Breast epithelium (tissue), 3 donors: ENCODE measurements around the gene ARHGAP44.

ENCODE experiments used
- CTCF ChIP-seq, 3 donors: fragments of 450-650 bp; IDR thresholded peaks; one replicate each; pipeline ENCODE4 v1.5.1; 2016 to 2017; ENCODE audit warnings: antibody characterized with exemption in 3 of 3, mild to moderate bottlenecking in 3 of 3, moderate library complexity in 3 of 3
- POLR2A ChIP-seq: fragments of 450-650 bp; IDR thresholded peaks from one replicate; pipeline ENCODE4 v1.6.1; 2016; ENCODE audit warnings: antibody characterized with exemption, mild to moderate bottlenecking, moderate library complexity

GRCh38 chr17:12789075-12789480 lies 220 bp upstream of the ARHGAP44 start:
- TF ChIP-seq CTCF (IDR thresholded peaks at IDR 0.05) (no peak), POLR2A (no peak)
